GM12891 (cell line): ENCODE results near the gene FAM229A.

Experiments used
- POLR2A ChIP-seq: IDR thresholded peaks from 2 replicates; pipeline ENCODE4 v1.6.1; 2011; ENCODE audit warnings: low read depth, low read length, control low read depth
- POLR2AphosphoS5 ChIP-seq: IDR thresholded peaks from 2 replicates; pipeline ENCODE4 v1.6.1; 2011; ENCODE audit warnings: low read depth, low read length, control low read depth
- POU2F2 ChIP-seq: IDR thresholded peaks from 2 replicates; pipeline ENCODE4 v1.6.1; 2011; ENCODE audit warnings: low read depth, mild to moderate bottlenecking, control low read depth, low read length, moderate library complexity
- SPI1 ChIP-seq: IDR thresholded peaks from 2 replicates; pipeline ENCODE4 v1.6.1; 2011; ENCODE audit warnings: low read depth, low read length, control low read depth

- no peak for TF ChIP-seq SPI1
- TF ChIP-seq POLR2A: no peak
- TF ChIP-seq POU2F2: no peak
- TF ChIP-seq POLR2AphosphoS5: no peak
Observed at GRCh38 chr1:32350785-32351398, 11.4 kb downstream of the FAM229A start.
